CD4-positive, alpha-beta T cell (primary cell): ENCODE measurements around the gene DDX18. TPM values are rescaled to one million over a fixed set of nuclear protein-coding genes. Genes with fewer than 3 reads are reported as not detected.

Source experiments
- ATAC-seq: fragments of 200-7000 bp; cut with Tn5 transposase; one replicate; pipeline ENCODE4 v1.10.0; 2022; ENCODE audit warnings: mild to moderate bottlenecking; ENCODE audit not compliant: poor library complexity
- CTCF ChIA-PET: fragments of 350-600 bp; sonication (Branson Sonifier 250); formaldehyde crosslinking; loops from one replicate; lab custom pipeline; 2021; ENCODE audit warnings: antibody characterized with exemption, inconsistent platforms; lab: Charles Lee
- POLR2A ChIA-PET: fragments of 350-600 bp; sonication (Branson Sonifier 250); formaldehyde crosslinking; loops from one replicate; lab custom pipeline; 2021; ENCODE audit warnings: antibody characterized with exemption, inconsistent platforms; lab: Charles Lee
- DNase-seq, 14 experiments: peaks; one replicate each; pipeline ENCODE4 v3.0.0-alpha.2; 2013 to 2020; ENCODE audit warnings: mixed read lengths in 2 of 14
- H3K27ac ChIP-seq, 2 donors: one replicate each; pipeline versions ENCODE4 v1.5.1 to v1.7.0; 2013; ENCODE audit warnings: low read length in 2 of 2, low read depth in 1 of 2, mild to moderate bottlenecking in 1 of 2
- H3K27me3 ChIP-seq, 2 experiments: 1 replicate in 1 of 2; 2 replicates in 1 of 2; pipeline versions ENCODE4 v1.6.1 to v1.7.0; 2013; ENCODE audit warnings: low read length in 2 of 2, control low read depth in 1 of 2, mild to moderate bottlenecking in 1 of 2, moderate library complexity in 1 of 2; ENCODE audit not compliant: insufficient read depth in 2 of 2, control insufficient read depth in 1 of 2
- H3K36me3 ChIP-seq: one replicate; pipeline ENCODE4 v1.6.1; 2013; ENCODE audit warnings: low read length, control low read depth; ENCODE audit not compliant: insufficient read depth
- H3K4me1 ChIP-seq: one replicate; pipeline ENCODE4 v1.6.1; 2013; ENCODE audit warnings: low read length, control low read depth; ENCODE audit not compliant: insufficient read depth
- H3K4me3 ChIP-seq: one replicate; pipeline ENCODE4 v1.5.1; 2013; ENCODE audit warnings: mild to moderate bottlenecking, low read length, moderate library complexity
- H3K9me3 ChIP-seq, 2 experiments: 1 replicate in 1 of 2; 2 replicates in 1 of 2; pipeline versions ENCODE4 v1.6.1 to v1.7.0; 2013; ENCODE audit warnings: low read length in 2 of 2, mild to moderate bottlenecking in 2 of 2, control low read depth in 1 of 2, moderate library complexity in 1 of 2; ENCODE audit not compliant: control insufficient read depth in 1 of 2, insufficient read depth in 1 of 2
- H3K27ac Mint-ChIP-seq: one replicate; pipeline ENCODE4 v1.8.0; 2020; ENCODE audit warnings: mixed read lengths
- H3K27me3 Mint-ChIP-seq: one replicate; pipeline ENCODE4 v1.8.0; 2021; ENCODE audit warnings: mixed read lengths
- H3K36me3 Mint-ChIP-seq: one replicate; pipeline ENCODE4 v1.8.0; 2021; ENCODE audit warnings: low read depth, mixed read lengths
- H3K4me1 Mint-ChIP-seq: one replicate; pipeline ENCODE4 v1.8.0; 2021; ENCODE audit warnings: low read depth, mixed read lengths
- H3K4me3 Mint-ChIP-seq: one replicate; pipeline ENCODE4 v1.8.0; 2020; ENCODE audit warnings: mild to moderate bottlenecking, mixed read lengths
- H3K9me3 Mint-ChIP-seq: one replicate; pipeline ENCODE4 v1.8.0; 2020; ENCODE audit warnings: mixed read lengths
- CTCF ChIP-seq: fragments of 200-600 bp; IDR thresholded peaks from one replicate; pipeline ENCODE4 v1.8.0; 2022; ENCODE audit warnings: antibody characterized with exemption, mild to moderate bottlenecking
- intact Hi-C, 2 experiments: fragments of 100-400 bp; cut with DNase I in 1 of 2; cut with micrococcal nuclease in 1 of 2; formaldehyde crosslinking; loops; one replicate each; pipeline versions ENCODE4 v1.15.1 to v1.9.0; 2023 to 2025; cut with DNase I, micrococcal nuclease
- total RNA-seq, 174 experiments: library from RNA in 2 of 174; stranded (reverse) in 2 of 174; gene quantifications; one replicate each; pipeline ENCODE4 v1.2.3 and lab custom pipeline; 2021 to 2026

DDX18 gene
- total RNA-seq, 2 experiments from 2014 or later: 172 to 177 TPM

- H3K27me3 ChIP-seq: peaks cover 0 to 14% of the 10 kb centered on the region in 2 experiments
- CTCF ChIA-PET: no interaction called here
- peaks cover 35% of the 10 kb centered on the region for H3K27me3 Mint-ChIP-seq
- no peaks in the 10 kb centered on the region for H3K4me1 ChIP-seq
- POLR2A ChIA-PET: no interaction called here
- H3K36me3 Mint-ChIP-seq: no peaks in the 10 kb centered on the region
- H3K27ac Mint-ChIP-seq: no peak overlapping the region
- H3K4me1 Mint-ChIP-seq: no peaks in the 10 kb centered on the region
- H3K27ac ChIP-seq: no peak overlapping the region
- ATAC-seq (no peak), DNase-seq (no peak)
- intact Hi-C loops: no loop called here
- H3K4me3 ChIP-seq: no peak overlapping the region
- H3K36me3 ChIP-seq: no peaks in the 10 kb centered on the region
- no peak for TF ChIP-seq CTCF
- no peak overlapping the region for H3K4me3 Mint-ChIP-seq
- no peaks in the 10 kb centered on the region for H3K9me3 Mint-ChIP-seq
- no peaks in the 10 kb centered on the region for H3K9me3 ChIP-seq
Measured at GRCh38 chr2:117774716-117775115, 39.8 kb upstream of the DDX18 start.

GRCh38 chr2:117775703-117776219, 38.7 kb upstream of the DDX18 start:
- intact Hi-C loops: no loop called here
- Histone ChIP-seq H3K27ac (no peak overlapping the region), H3K27me3 (peaks cover 0 to 12% of the 10 kb centered on the region in 2 experiments), H3K4me1 (no peaks in the 10 kb centered on the region), H3K36me3 (no peaks in the 10 kb centered on the region), H3K4me3 (no peak overlapping the region), H3K9me3 (no peaks in the 10 kb centered on the region)
- Mint-ChIP-seq H3K36me3 (no peaks in the 10 kb centered on the region), H3K4me1 (no peaks in the 10 kb centered on the region), H3K9me3 (no peaks in the 10 kb centered on the region), H3K27me3 (peaks cover 25% of the 10 kb centered on the region), H3K4me3 (no peak overlapping the region), H3K27ac (no peak overlapping the region)
- ChIA-PET CTCF (no interaction called here), POLR2A (no interaction called here)
- DNase-seq (no peak), ATAC-seq (no peak)
- TF ChIP-seq CTCF: no peak

- no peak overlapping the region for H3K27ac ChIP-seq
- Mint-ChIP-seq H3K36me3 (no peaks in the 10 kb centered on the region), H3K4me3 (no peak overlapping the region), H3K4me1 (no peaks in the 10 kb centered on the region), H3K27ac (no peak overlapping the region), H3K27me3 (peaks cover 16% of the 10 kb centered on the region), H3K9me3 (no peaks in the 10 kb centered on the region)
- intact Hi-C loops: no loop called here
- CTCF ChIA-PET: no interaction called here
- H3K4me3 ChIP-seq: no peak overlapping the region
- no peak for ATAC-seq
- DNase-seq: no peak
- H3K36me3 ChIP-seq: no peaks in the 10 kb centered on the region
- H3K4me1 ChIP-seq: no peaks in the 10 kb centered on the region
- TF ChIP-seq CTCF: no peak
- POLR2A ChIA-PET: no interaction called here
- no peaks in the 10 kb centered on the region for H3K9me3 ChIP-seq
- H3K27me3 ChIP-seq: peaks cover 0 to under 1% of the 10 kb centered on the region in 2 experiments
Measured at GRCh38 chr2:117776888-117777287, 37.6 kb upstream of the DDX18 start.
